GM18868 (cell line): ENCODE results near the gene TMEM179.
"Not testable (repeated sequence)": the region's sequence is repeated elsewhere in the genome, so short reads cannot be mapped to it uniquely, and the experiment has no call there.

Experiments used
- ATAC-seq: cut with Tn5 transposase; IDR thresholded peaks from one replicate; pipeline ENCODE4 v1.9.1; 2021; ENCODE audit warnings: mild to moderate bottlenecking, moderate library complexity; ENCODE audit not compliant: unreplicated experiment

Gene TMEM179

GRCh38 chr14:104588066-104588857 lies 16.3 kb downstream of the TMEM179 start:
- ATAC-seq: no peak

DNA sequence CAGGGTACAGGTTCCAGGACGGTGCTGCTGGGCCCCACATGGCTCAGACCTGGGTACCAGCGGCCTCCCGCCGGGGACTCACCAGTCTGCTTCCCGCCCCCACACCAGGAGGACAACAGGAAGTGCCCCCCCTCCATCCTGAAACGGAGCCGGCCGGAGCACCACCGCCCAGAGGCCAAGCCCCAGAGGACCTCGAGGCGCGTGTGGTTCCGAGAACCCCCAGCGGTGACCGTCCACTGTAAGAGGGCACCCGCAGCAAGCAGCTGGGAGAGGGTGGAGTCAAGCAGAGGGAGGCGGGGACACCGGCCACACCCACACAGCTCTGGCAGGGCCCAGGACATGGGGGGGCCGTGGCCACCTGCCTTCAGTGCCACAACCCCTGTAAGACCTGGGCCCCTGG lies 16.9 kb downstream of the TMEM179 start:
- ATAC-seq: no peak

- no peak for ATAC-seq
Observed at GRCh38 chr14:104586832-104587620, 17.5 kb downstream of the TMEM179 start.

DNA sequence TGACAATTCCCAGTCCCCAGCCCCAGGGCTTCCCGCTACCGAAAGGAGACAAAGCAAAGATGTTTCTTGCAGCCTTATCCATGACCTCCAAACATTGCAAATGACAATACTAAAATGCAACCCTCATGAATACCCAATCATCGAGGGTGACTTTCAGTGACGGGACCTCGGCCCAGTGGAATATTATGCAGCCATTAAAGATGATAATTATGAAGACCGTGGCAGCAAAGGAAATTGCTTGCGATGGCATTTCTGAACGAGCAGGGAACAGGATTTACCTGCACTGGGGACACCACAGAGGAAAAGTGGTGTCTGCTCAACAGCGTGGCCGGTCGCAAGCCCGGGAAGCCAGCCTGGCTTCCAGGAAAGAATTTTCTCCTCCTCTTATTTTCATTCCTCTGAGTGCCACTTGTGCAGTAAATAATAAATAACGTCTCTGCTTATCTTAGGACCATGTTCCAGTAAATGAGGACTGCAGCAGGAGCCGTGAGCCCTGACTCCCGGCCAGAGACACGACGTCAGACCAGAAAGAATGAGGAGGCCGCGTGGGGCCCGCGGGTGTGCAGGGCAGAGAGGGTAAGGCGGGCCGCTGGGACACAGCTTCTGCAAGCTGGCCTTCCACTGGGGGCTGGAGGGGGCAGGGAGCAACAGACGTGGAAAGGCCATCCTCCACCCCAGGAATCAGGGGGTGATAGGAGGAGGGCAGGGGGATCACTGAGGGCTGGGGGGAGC lies 18.4 kb downstream of the TMEM179 start:
- no peak for ATAC-seq

DNA sequence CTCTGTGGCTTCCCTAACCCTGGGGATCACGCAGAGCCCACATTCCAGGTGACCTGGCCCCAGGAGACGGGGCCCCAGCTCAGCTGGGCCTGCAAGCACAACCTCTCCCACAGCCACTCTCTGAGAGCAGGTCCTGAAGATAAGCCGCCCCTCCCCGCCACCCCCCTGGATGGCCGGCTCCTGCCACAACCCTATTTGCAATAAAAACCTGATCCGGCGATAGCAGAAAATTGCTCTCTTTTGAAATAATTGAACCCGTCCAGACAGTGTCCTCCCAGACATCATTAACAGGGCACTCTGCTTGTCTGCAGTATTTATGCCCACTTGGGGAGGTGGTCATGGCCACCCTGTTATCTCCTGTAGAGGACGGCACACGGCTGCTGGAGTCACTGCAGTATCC lies 20.0 kb downstream of the TMEM179 start:
- no peak for ATAC-seq

GRCh38 chr14:104583424-104584306 lies 20.9 kb downstream of the TMEM179 start:
- no peak for ATAC-seq

DNA sequence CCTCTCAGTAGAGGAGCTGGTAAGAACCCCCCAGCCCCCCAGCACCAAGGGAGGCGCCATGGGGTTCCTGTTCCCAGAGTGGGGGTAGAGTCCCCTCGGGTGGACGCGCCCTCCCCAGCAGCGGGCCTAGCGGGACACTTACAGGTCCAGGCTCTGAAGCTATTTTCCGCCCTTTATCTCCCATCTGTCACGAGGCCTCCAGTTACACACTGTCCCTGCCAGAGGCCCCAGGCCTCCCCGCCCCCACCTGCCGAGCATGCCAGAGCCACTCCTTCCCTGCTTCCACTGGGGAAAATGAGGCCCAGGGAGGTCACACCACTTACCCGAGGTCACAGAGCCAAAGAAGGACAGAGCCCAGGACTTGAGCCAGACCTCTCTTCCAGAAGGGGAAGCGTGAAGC lies 21.9 kb downstream of the TMEM179 start:
- ATAC-seq: no peak

- ATAC-seq: no peak
Observed at GRCh38 chr14:104582005-104582404, 22.6 kb downstream of the TMEM179 start.

- ATAC-seq: no peak
Observed at GRCh38 chr14:104581521-104581920, 23.1 kb downstream of the TMEM179 start.

DNA sequence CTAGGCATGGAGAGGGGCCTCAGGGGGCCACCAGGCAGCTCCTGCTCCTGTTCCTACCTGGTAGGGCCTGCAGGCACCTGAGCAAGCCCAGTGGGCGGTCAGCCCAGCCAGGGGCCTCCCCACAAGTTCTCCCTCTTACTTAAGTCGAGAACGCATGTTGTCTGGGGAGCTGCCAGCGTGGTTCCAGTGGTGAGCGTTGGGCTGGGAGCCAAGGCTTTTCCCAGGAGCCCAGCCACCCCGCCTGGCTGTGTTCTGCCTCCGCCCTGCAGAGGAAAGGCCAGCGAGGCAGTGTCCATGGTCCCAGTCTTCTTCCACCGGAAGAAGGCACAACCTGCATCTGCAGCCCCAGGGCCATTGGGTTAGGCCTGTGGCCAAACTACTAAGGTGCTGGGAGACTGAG lies 23.6 kb downstream of the TMEM179 start:
- ATAC-seq: no peak

- ATAC-seq: not testable (repeated sequence)
Observed at GRCh38 chr14:104579939-104580338, 24.6 kb downstream of the TMEM179 start.

- no peak for ATAC-seq
Observed at GRCh38 chr14:104579507-104579906, 25.1 kb downstream of the TMEM179 start, which contains the start of gene C14orf180. TSS of gene C14orf180 (plus strand) at chr14:104579764. CDS start at chr14:104586431, 6,667 bp downstream.

- no peak for ATAC-seq
Observed at GRCh38 chr14:104578321-104578720, 26.3 kb downstream of the TMEM179 start.

DNA sequence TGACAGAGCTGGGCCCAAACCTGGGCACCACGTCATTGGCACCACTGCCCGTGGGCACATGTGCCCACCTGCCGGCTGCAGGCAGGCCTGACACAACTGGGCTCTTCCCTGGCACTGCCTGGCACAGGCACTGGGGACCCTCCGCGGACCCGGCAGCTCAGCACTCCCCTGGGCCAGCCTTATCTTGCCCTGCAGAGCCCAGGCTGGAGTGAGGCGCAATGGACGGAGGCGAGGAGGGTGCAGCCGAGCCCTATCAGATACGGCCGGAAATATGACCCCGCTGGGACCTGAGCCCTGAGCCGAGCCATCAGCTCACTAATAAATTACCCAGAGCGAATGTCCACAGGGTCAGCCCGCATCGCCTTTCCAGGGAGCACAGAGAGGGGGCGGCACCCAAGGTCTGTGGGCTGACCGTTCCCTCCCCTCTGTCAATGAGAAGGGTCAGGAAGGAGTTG lies 26.7 kb downstream of the TMEM179 start:
- no peak for ATAC-seq

DNA sequence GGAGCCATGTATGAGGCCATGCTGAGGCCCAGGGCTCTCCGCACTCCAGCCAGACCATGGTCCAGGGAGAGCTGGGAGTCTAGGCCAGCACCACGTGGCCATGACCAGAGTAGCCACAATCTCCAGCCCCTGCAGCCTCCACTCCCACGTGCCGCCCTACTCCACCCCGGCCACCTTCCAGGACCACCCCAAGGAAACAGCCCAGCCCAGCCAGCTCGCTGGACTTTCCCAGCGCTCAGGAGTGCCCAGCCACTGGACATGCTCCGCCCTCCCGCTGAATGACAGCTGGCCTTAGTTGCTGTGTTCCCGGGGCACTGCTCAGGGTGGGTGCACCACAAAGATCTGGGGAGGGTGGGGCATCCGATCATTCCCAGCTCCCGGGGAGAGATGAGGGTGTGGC lies 27.1 kb downstream of the TMEM179 start:
- ATAC-seq: no peak

DNA sequence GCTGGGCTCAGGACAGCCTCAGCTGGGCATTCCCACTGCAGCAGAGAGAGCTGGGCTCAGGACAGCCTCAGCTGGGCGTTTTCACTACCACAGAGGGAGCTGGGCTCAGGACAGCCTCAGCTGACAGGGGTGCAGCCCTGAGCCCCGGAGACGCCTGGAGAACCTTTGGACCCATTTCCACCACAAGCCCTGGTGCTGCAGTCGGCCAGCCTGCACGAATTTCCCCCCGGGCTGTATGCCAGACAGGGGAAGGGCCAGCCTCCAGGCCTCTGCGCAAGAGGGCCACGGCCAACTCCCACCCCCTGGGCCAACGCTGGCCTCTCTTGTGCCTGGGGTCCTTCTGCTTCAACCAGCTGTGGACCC lies 27.6 kb downstream of the TMEM179 start:
- ATAC-seq: no peak

DNA sequence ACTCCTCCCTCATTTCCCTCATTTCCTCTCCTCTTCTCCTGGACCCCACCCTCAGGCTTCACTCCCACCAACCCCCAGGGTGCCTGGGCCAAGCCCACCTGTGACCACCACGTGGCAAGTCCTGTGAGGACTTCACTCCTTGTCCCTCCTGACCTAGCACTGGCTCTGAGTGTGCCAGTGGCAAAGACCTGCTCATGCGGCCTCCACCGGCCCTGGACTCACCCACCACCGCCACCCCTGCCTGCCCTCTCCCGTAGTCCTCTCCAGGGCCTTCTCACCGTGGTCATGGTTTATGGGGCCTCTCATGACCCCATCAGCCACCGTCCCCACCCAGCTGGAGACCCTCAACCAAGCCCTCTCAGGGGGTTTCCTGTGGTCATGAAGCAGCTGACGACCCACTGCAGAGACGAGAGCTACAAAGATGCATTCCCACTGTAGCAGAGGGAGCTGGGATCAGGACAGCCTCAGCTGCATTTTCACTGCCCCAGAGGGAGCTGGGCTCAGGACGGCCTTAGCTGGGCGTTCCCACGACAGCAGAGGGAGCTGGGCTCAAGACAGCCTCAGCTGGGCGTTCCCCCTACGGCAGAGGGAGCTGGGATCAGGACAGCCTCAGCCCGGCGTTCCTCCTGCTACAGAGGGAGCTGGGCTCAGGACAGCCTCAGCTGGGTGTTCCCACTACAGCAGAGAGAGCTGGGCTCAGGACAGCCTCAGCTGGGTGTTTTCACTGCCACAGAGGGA lies 28.2 kb downstream of the TMEM179 start:
- no peak for ATAC-seq

- no peak for ATAC-seq
Observed at GRCh38 chr14:104574978-104575583, 29.5 kb downstream of the TMEM179 start.

- no peak for ATAC-seq
Observed at GRCh38 chr14:104574536-104574935, 30.0 kb downstream of the TMEM179 start.
